Activated CD4-positive, alpha-beta T cell treated with anti-CD3 and anti-CD28 coated beads, Interleukin-2, amount 50 U/mL, for 24 hours (primary cell): ENCODE results near the gene GADD45A.

Experiments used
- DNase-seq, 2 donors: peaks; one replicate each; pipeline ENCODE4 v3.0.0-alpha.2; 2020; ENCODE audit warnings: low read depth in 1 of 2, low spot score in 1 of 2

Gene GADD45A

GRCh38 chr1:67666636-67667035, 18.4 kb upstream of the GADD45A start:
- no peak for DNase-seq

GRCh38 chr1:67668660-67669059, 16.3 kb upstream of the GADD45A start:
- no peak for DNase-seq

DNA sequence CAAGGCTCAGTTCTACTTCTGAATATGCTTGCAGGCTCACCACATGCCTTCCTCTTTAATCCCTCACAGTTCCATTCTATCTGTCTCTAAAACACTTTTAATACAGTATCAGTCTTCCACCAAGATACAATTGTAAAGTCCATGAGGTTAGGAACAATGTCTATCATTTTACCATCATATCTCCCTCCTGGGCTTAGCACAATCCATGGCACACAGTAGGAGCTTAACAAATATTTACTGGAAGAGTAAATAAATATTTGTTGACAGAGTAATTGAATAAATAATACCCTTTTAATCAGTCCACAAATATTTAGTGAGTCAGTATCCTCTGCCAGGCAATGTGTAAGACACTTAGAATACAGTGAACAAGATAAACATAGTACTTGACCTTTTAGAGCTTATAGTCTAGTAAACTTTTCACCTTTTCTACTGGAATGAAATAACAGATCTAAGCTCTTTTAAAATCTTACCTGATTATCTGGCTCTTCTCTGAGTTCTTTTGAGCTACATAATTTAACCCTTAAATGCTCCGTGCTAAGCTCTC, 12.7 kb upstream of the GADD45A start:
- no peak for DNase-seq

- DNase-seq, result no peak
Observed at GRCh38 chr1:67673468-67674201, 11.4 kb upstream of the GADD45A start.

DNA sequence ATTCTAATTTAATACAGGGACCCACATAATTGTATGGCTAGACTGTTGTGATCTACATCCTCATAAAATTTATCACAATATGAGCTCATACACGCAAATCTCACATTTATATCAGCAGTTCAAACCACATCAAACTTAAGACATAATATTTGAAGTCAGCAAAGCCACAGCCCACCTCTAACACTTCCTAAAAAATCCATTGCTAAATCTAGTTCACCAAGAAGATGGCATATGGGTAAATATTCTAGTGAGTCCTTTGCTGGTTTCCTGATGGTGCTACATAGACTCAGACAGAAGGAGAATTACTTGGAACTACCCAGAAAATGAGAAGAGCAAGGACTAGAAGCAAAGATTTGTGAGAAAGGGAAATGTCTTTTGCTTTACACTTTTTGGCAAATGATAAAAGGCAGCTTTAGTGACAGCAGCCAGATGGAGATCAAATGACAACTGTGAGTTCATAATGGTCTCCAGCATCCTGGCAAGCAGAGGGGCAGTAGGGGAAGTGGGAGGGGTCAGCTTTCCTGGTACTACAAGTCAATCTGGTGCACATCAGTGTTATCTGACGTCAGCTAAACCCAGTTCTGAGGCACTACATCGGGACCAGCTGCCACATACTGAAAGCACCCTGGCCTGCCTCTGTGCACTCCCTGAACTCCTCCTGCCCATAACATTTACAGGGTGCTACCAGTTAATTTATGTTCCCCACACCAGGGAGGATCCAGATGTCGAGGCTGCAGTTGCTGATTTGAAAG, 10.6 kb upstream of the GADD45A start:
- DNase-seq, result no peak

GRCh38 chr1:67675800-67676199, 9.2 kb upstream of the GADD45A start:
- no peak for DNase-seq

GRCh38 chr1:67676287-67676686, 8.7 kb upstream of the GADD45A start:
- DNase-seq, result no peak

- DNase-seq, result no peak
Observed at GRCh38 chr1:67676946-67677345, 8.1 kb upstream of the GADD45A start.

- DNase-seq, result no peak
Observed at GRCh38 chr1:67677408-67677807, 7.6 kb upstream of the GADD45A start.

DNA sequence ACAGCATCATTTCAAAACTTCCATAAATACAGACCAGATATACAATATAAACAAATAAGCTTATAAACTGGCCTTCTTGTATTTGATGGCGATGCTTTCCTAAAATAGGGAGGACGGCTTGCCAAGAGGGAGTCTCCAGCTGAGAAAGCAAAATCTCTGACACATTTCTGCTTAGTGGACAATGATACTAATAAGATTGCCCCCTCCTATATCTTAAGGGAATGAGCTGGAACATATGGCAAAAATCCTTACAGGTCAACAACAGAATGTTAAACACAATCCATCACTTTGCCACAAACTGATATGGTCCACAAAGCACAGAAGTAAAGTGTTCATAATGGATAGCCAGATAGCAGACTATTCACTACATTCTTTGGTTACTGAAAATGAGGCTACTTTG, 7.1 kb upstream of the GADD45A start:
- DNase-seq, result no peak

DNA sequence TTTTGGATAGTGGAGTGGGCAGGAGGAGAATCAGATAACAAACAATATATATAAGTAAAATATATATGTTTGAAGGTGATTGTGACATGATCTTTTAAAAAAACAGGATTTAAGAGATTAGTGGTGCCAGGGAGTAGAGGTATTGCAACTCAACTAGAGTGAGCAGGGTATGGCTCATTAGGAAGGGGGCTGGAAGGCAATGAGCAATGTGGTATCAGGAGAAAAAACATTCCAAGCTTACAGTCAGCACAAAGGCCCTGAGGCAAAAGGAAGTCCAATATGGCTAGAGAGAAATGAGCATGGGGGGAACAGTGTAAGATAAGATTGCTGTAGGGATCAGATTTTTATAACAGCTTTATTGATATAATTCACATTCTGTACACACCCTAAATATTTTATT, 5.3 kb upstream of the GADD45A start:
- no peak for DNase-seq

- DNase-seq, result no peak
Observed at GRCh38 chr1:67680486-67680885, 4.5 kb upstream of the GADD45A start.

DNA sequence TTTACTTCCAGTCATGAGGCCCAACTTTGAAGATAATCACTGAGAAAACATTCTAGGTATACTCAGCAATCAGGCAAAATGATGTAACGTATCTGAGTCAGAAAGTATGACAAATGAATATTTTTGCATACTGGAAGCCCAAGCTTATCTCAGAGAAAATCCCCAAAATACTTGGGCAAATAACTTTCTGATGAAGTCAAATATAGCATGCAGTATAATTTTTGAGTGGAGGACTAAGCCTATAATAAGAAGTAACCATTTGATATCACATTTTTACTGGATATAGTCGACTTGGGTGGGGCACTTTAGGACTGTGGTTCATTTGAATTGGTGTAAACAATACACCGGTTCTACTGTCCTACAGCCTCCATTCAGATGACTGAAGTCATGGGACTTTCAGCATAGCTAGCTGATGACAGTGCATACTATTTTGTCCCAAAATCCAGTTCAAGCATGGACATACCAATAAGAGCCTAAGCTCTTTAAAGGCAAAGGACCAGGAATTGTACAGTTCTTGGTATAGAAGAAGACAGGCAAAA, 2.3 kb upstream of the GADD45A start:
- no peak for DNase-seq

DNA sequence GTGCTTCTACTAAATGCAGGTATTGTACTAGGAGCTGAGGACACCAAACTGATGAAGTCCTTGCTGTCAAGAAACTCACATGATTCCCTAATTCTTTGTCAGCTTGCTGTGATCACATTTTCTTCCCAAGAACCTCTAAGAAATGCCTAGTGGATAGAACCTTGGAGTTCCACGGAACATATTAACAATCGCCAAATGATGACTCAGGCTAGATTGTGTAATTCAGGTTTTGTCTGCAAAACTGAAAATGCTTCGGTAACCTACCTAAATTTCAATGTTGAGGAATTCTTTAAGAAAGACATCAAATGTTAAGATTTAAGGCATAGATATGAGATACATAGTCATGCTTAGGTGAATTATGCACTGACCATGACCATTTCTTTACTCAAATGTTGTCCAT, 1.7 kb upstream of the GADD45A start:
- DNase-seq, result no peak

GRCh38 chr1:67683766-67684525, 1.1 kb upstream of the GADD45A start:
- peak; percentile 35 to 54 for DNase-seq

- no peak for DNase-seq
Observed at GRCh38 chr1:67684526-67685066, 405 bp upstream of the GADD45A start.

- peak; percentile 32 to 34 for DNase-seq
Observed at GRCh38 chr1:67685558-67686266, 711 bp downstream of the GADD45A start.

DNA sequence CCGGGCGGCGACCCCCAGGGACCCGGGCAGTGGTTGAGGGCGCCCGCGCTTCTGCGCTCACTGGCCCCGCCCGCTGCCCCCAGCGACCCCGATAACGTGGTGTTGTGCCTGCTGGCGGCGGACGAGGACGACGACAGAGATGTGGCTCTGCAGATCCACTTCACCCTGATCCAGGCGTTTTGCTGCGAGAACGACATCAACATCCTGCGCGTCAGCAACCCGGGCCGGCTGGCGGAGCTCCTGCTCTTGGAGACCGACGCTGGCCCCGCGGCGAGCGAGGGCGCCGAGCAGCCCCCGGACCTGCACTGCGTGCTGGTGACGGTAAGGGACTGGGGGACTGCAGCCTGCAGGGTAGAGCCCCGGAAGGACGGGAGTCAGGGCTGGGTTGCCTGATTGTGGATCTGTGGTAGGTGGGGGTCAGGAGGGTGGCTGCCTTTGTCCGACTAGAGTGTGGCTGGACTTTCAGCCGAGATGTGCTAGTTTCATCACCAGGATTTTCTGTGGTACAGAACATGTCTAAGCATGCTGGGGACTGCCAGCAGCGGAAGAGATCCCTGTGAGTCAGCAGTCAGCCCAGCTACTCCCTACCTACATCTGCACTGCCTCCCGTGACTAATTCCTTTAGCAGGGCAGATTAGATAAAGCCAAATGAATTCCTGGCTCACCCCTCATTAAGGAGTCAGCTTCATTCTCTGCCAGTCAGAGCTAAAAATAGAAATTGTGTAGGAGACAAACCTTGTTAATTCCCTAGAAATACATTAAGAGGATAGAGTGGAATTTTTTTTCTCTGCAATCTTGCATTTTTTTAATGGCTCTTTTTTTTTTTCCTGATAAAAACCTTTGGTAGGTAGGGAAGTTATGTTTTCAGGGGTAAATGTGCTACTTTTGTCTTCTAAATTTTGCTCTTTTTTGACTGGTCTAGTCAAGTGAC, 1.5 kb downstream of the GADD45A start:
- peak; percentile 28 to 33 for DNase-seq

DNA sequence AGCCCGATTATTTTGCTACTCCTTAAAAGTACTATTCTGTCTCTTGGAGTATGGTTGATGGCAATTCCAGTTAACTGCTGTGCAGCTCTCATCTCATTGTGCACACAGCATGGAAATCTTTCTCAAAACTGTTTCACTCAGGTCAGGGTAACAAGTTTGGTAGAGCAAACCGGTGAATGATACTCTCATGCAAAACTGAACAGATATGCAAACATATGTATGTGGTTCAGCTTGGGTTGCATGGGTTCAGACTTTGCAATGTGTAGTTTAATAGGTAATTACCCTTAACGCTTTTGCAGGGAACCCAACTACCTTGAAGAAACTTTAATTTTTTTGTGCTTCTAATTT, 2.2 kb downstream of the GADD45A start:
- DNase-seq, result no peak

DNA sequence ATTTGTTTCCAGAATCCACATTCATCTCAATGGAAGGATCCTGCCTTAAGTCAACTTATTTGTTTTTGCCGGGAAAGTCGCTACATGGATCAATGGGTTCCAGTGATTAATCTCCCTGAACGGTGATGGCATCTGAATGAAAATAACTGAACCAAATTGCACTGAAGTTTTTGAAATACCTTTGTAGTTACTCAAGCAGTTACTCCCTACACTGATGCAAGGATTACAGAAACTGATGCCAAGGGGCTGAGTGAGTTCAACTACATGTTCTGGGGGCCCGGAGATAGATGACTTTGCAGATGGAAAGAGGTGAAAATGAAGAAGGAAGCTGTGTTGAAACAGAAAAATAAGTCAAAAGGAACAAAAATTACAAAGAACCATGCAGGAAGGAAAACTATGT, 2.6 kb downstream of the GADD45A start:
- no peak for DNase-seq
